GM12873 (cell line): ENCODE data around the gene FHAD1.

Source experiments
- CTCF ChIP-seq: IDR thresholded peaks from 2 replicates; pipeline ENCODE4 v1.5.1; 2012; ENCODE audit warnings: low read depth, mild to moderate bottlenecking, moderate library complexity, low read length, control low read depth; ENCODE audit not compliant: insufficient read depth; ENCODE audit errors: missing control alignments

Gene FHAD1

DNA sequence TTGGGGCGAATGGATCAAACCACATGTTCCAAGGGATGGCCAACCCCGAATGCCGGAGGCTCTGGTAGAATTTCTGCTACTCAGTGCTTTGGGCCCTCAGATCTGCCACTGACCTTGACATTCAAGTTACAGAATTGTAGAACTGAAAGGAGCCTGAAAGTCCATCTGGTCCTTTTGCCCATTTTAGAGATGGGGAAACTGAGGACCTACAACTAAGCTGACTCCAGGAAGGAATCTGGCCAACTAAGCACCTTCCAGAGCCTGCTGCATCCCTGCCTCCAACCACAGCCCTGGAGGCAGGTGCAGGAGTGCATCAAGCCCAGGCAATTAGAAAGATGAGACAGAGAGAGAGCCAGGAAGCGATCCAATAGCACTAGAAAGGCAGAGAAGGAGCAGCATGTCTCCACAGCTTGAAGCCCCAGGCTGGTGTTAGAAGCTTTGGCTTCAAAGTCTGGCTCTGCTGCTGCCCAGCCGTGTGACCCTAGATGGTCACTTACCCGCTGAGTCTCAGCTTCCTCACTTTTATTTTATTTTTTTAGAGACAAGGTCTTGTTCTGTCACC, 189.9 kb downstream of the FHAD1 start:
- TF ChIP-seq CTCF = no peak

- no peak for TF ChIP-seq CTCF
These were observed 192.3 kb downstream of the FHAD1 start for GRCh38 chr1:15439325-15439724.

- TF ChIP-seq CTCF = no peak
These were observed 193.3 kb downstream of the FHAD1 start for GRCh38 chr1:15440357-15440756.

GRCh38 chr1:15441247-15441646, 194.2 kb downstream of the FHAD1 start:
- TF ChIP-seq CTCF = no peak

- TF ChIP-seq CTCF = no peak
These were observed 195.1 kb downstream of the FHAD1 start for GRCh38 chr1:15442119-15442518.

DNA sequence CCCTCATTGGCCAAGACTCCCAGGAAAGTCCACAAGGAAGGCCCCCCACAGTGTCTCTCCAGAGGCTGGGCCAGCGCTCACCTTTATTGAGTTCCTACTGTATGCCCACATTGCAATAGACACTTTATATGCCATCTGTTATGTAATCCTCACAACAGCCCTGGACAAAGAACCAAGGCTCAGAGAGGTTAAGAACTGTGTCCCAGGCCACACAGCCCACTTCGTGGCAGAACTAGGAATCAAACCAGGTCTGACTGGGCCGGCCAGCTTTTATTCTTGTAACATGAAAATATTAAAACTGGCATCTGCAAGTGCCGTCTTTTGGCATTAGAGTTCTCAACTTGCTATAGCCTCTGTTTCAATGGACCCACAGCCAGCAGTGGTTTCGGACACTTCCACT, 195.7 kb downstream of the FHAD1 start:
- no peak for TF ChIP-seq CTCF

GRCh38 chr1:15443281-15443680, 196.3 kb downstream of the FHAD1 start:
- TF ChIP-seq CTCF = no peak
